Neural cell (in vitro differentiated cells): ENCODE data around the gene SLF1. TPM values are rescaled to one million over a fixed set of nuclear protein-coding genes. Genes with fewer than 3 reads are reported as not detected.
"Not testable (repeated sequence)": the region's sequence is repeated elsewhere in the genome, so short reads cannot be mapped to it uniquely, and the experiment has no call there.

Experiments used
- H2AFZ ChIP-seq: fragments of 200-600, 300-800 bp; sonication (generic), shearing (Covaris generic); 2 replicates; pipeline ENCODE4 v1.6.0; 2014; ENCODE audit warnings: low read depth, mild to moderate bottlenecking, antibody characterized with exemption, low read length, moderate library complexity
- H3F3A ChIP-seq: fragments of 200-600 bp; shearing (Covaris generic); 2 replicates; pipeline ENCODE4 v1.6.1; 2016; ENCODE audit warnings: mild to moderate bottlenecking, moderate library complexity, mixed read lengths, antibody characterized with exemption, low read length; ENCODE audit not compliant: insufficient read depth, poor library complexity, severe bottlenecking
- H3K27ac ChIP-seq: fragments of 200-600, 300-800 bp; sonication (generic), shearing (Covaris generic); 2 replicates; pipeline ENCODE4 v1.5.1; 2014; ENCODE audit warnings: mild to moderate bottlenecking, low read length, moderate library complexity
- H3K27me3 ChIP-seq: fragments of 300-800, 200-600 bp; sonication (generic), shearing (Covaris generic); 2 replicates; pipeline ENCODE4 v1.6.0; 2014; ENCODE audit warnings: mild to moderate bottlenecking, low read depth, low read length, moderate library complexity; ENCODE audit not compliant: insufficient read depth
- H3K36me3 ChIP-seq: fragments of 300-800, 200-600 bp; sonication (generic), shearing (Covaris generic); 2 replicates; pipeline ENCODE4 v1.5.1; 2014; ENCODE audit warnings: mild to moderate bottlenecking, antibody characterized with exemption, low read length, moderate library complexity; ENCODE audit not compliant: insufficient read depth
- H3K4me2 ChIP-seq: fragments of 300-800, 200-600 bp; sonication (generic), shearing (Covaris generic); 2 replicates; pipeline ENCODE4 v1.6.0; 2014; ENCODE audit warnings: mild to moderate bottlenecking, low read length
- H3K4me3 ChIP-seq: fragments of 300-800, 200-600 bp; sonication (generic), shearing (Covaris generic); 2 replicates; pipeline ENCODE4 v1.5.1; 2014; ENCODE audit warnings: mild to moderate bottlenecking, low read length, moderate library complexity
- H3K79me2 ChIP-seq: fragments of 200-600 bp; shearing (Covaris generic); replicated peaks from 2 replicates; pipeline ENCODE4 v1.6.0; 2014; ENCODE audit warnings: mild to moderate bottlenecking, low read length, moderate library complexity; ENCODE audit not compliant: insufficient read depth
- H3K9ac ChIP-seq: fragments of 300-800, 200-600 bp; sonication (generic), shearing (Covaris generic); 2 replicates; pipeline ENCODE4 v1.6.1; 2016; ENCODE audit warnings: mild to moderate bottlenecking, low read length, mixed read lengths
- H3K9me2 ChIP-seq: fragments of 200-600 bp; shearing (Covaris generic); 2 replicates; pipeline ENCODE4 v1.6.1; 2016; ENCODE audit warnings: mild to moderate bottlenecking, low read length, mixed read lengths; ENCODE audit not compliant: insufficient read depth
- H3K9me3 ChIP-seq: fragments of 200-600, 300-800 bp; sonication (generic), shearing (Covaris generic); 2 replicates; pipeline ENCODE4 v1.6.1; 2016; ENCODE audit warnings: mild to moderate bottlenecking, mixed run types, low read length, moderate library complexity, mixed read lengths
- H4K20me1 ChIP-seq: fragments of 200-600 bp; shearing (Covaris generic); 2 replicates; pipeline ENCODE4 v1.6.1; 2016; ENCODE audit warnings: mild to moderate bottlenecking, mixed run types; ENCODE audit not compliant: insufficient read depth
- CTCF ChIP-seq: fragments of 450-650 bp; IDR thresholded peaks from 2 replicates; pipeline ENCODE4 v1.5.1; 2014; ENCODE audit warnings: antibody characterized with exemption, mild to moderate bottlenecking, moderate library complexity; ENCODE audit not compliant: poor library complexity, severe bottlenecking
- EP300 ChIP-seq: fragments of 450-650 bp; conservative IDR thresholded peaks from 2 replicates; pipeline ENCODE4 v1.6.1; 2014; ENCODE audit warnings: antibody characterized with exemption, mild to moderate bottlenecking, moderate library complexity; ENCODE audit not compliant: poor library complexity, severe bottlenecking
- EZH2 ChIP-seq: fragments of 200-600, 300-800 bp; shearing (Covaris generic), sonication (generic); IDR thresholded peaks from 2 replicates; pipeline ENCODE4 v1.6.1; 2014; ENCODE audit warnings: antibody characterized with exemption, low read length, borderline replicate concordance, mild to moderate bottlenecking; ENCODE audit not compliant: insufficient read depth, poor library complexity, severe bottlenecking
- MXI1 ChIP-seq: fragments of 450-650 bp; conservative IDR thresholded peaks from 2 replicates; pipeline ENCODE4 v1.6.1; 2014; ENCODE audit warnings: antibody characterized with exemption, mild to moderate bottlenecking; ENCODE audit not compliant: poor library complexity, severe bottlenecking
- POLR2AphosphoS5 ChIP-seq: IDR thresholded peaks from 2 replicates; pipeline ENCODE4 v1.6.1; 2012
- RAD21 ChIP-seq: fragments of 450-650 bp; conservative IDR thresholded peaks from 2 replicates; pipeline ENCODE4 v1.6.1; 2014; ENCODE audit warnings: antibody characterized with exemption, mild to moderate bottlenecking, moderate library complexity
- REST ChIP-seq: IDR thresholded peaks from 2 replicates; pipeline ENCODE4 v1.6.1; 2012; ENCODE audit warnings: borderline replicate concordance
- SMC3 ChIP-seq: fragments of 450-650 bp; conservative IDR thresholded peaks from 2 replicates; pipeline ENCODE4 v1.6.1; 2014; ENCODE audit warnings: antibody characterized with exemption, mild to moderate bottlenecking, moderate library complexity; ENCODE audit not compliant: poor library complexity
- TAF1 ChIP-seq: IDR thresholded peaks from 2 replicates; pipeline ENCODE4 v1.6.1; 2012; ENCODE audit warnings: low read depth
- polyA plus RNA-seq: library from polyadenylated mRNA; depleted of rRNA; stranded (reverse); fragments of >200 nt; gene quantifications from 2 replicates; pipeline ENCODE4 v1.2.3, GENCODE V29; 2014

Gene SLF1
- polyA plus RNA-seq, 1 donor from 2014 or later: 19.7 TPM

GRCh38 chr5:94571415-94571814 is 47.1 kb upstream of the SLF1 start:
- H3K9me3 ChIP-seq: no peaks in the 10 kb centered on the region

GRCh38 chr5:94573349-94573748 is 45.1 kb upstream of the SLF1 start:
- H3F3A ChIP-seq, H3K27me3 ChIP-seq, H3K4me2 ChIP-seq, H2AFZ ChIP-seq, H3K36me3 ChIP-seq, H3K79me2 ChIP-seq, H3K9me2 ChIP-seq, H4K20me1 ChIP-seq, H3K27ac ChIP-seq, H3K4me3 ChIP-seq, H3K9ac ChIP-seq, H3K9me3 ChIP-seq: not testable (repeated sequence)

More at GRCh38 chr5:94571415-94571814, 47.1 kb upstream of the SLF1 start:
- Histone ChIP-seq H4K20me1 (no peaks in the 10 kb centered on the region), H3K27ac (no peak overlapping the region), H3K9me2 (no peaks in the 10 kb centered on the region), H3F3A (no peaks in the 10 kb centered on the region), H3K79me2 (no peaks in the 10 kb centered on the region), H2AFZ (no peak overlapping the region), H3K4me2 (no peak overlapping the region), H3K27me3 (no peaks in the 10 kb centered on the region), H3K9ac (no peak overlapping the region), H3K4me3 (no peak overlapping the region), H3K36me3 (no peaks in the 10 kb centered on the region)
- no peak for TF ChIP-seq EP300
- TF ChIP-seq CTCF: no peak
- no peak for TF ChIP-seq RAD21
- TF ChIP-seq REST: no peak

GRCh38 chr5:94575196-94575595 is 43.3 kb upstream of the SLF1 start:
- H3K4me3 ChIP-seq: no peak overlapping the region
- H2AFZ ChIP-seq: no peak overlapping the region
- no peak overlapping the region for H3K9ac ChIP-seq
- H3K27ac ChIP-seq: no peak overlapping the region
- no peaks in the 10 kb centered on the region for H3K79me2 ChIP-seq
- no peaks in the 10 kb centered on the region for H3K9me2 ChIP-seq
- no peaks in the 10 kb centered on the region for H4K20me1 ChIP-seq
- H3K4me2 ChIP-seq: no peak overlapping the region
- no peak for TF ChIP-seq EP300
- TF ChIP-seq EZH2: no peak
- TF ChIP-seq CTCF: no peak
- TF ChIP-seq MXI1: no peak
- no peak for TF ChIP-seq SMC3
- TF ChIP-seq REST: no peak
- no peak for TF ChIP-seq RAD21
- no peak for TF ChIP-seq POLR2AphosphoS5
- TF ChIP-seq TAF1: no peak
- no peaks in the 10 kb centered on the region for H3K36me3 ChIP-seq
- no peaks in the 10 kb centered on the region for H3K9me3 ChIP-seq
- no peaks in the 10 kb centered on the region for H3F3A ChIP-seq
- no peaks in the 10 kb centered on the region for H3K27me3 ChIP-seq
